Tibial nerve (tissue), 4 donors: ENCODE measurements around the gene SCAND1.
"Not testable (repeated sequence)": the region's sequence is repeated elsewhere in the genome, so short reads cannot be mapped to it uniquely, and the experiment has no call there.

ENCODE experiments used
- CTCF ChIP-seq, 5 experiments: fragments of 200-600 bp in 3 of 5; fragments of 450-650 bp in 2 of 5; sonication (generic) in 3 of 5; IDR thresholded peaks; one replicate each; pipeline ENCODE4 v1.5.1; 2016 to 2019; ENCODE audit warnings: antibody characterized with exemption in 5 of 5, mild to moderate bottlenecking in 3 of 5, moderate library complexity in 2 of 5
- EP300 ChIP-seq, 2 donors: sonication (generic); formaldehyde crosslinking; IDR thresholded peaks; one replicate each; pipeline ENCODE4 v1.6.1; 2017; ENCODE audit warnings: antibody characterized with exemption in 2 of 2, mild to moderate bottlenecking in 1 of 2

DNA sequence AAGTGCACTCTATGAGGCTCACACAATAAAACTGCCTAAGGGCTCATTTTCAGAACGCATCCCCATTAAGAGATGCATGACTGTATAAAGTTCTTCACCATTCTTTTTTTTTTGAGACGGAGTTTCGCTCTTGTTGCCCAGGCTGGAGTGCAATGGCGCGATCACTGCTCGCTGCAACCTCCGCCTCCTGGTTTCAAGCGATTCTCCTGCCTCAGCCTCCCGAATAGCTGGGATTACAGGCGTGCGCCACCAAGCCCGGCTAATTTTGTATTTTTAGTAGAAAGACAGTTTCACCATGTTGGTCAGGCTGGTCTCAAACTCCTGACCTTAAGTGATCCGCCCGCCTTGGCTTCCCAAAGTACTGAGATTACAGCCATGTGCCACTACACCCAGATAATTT lies 2.2 kb downstream of the SCAND1 start:
- TF ChIP-seq CTCF, EP300 (IDR thresholded peaks at IDR 0.05): not testable (repeated sequence)
